GM12878 (cell line): ENCODE results near the gene PAF1. TPM values are rescaled to one million over a fixed set of nuclear protein-coding genes. Genes with fewer than 3 reads are reported as not detected.

Experiments
- ATAC-seq: fragments of 200-7000 bp; cut with Tn5 transposase; 3 replicates; pipeline ENCODE4 v1.9.1; 2020; ENCODE audit warnings: mild to moderate bottlenecking, moderate library complexity
- BruUV-seq: library from RNA; stranded (reverse); fragments of 400-500 nt; replicated peaks from 2 replicates; lab custom pipeline; 2021; lab: Mats Ljungman, UMichigan
- CTCF ChIA-PET: fragments of 300-600 bp; sonication (Branson Sonifier 250); formaldehyde crosslinking; extraction: SDS; loops from one replicate; lab custom pipeline; 2021; ENCODE audit warnings: inconsistent platforms; lab: Yijun Ruan, JAX
- POLR2A ChIA-PET: fragments of 350-600 bp; formaldehyde crosslinking; extraction: SDS; loops from one replicate; lab custom pipeline; 2021; ENCODE audit warnings: inconsistent platforms; lab: Charles Lee
- RAD21 ChIA-PET: fragments of 300-600 bp; sonication (Branson Sonifier 250); formaldehyde crosslinking; loops from one replicate; lab custom pipeline; 2023; ENCODE audit warnings: antibody characterized with exemption; ENCODE audit not compliant: unreplicated experiment; lab: Charles Lee
- SMC1A ChIA-PET: fragments of 300-600 bp; sonication (Branson Sonifier 250); formaldehyde crosslinking; loops from one replicate; lab custom pipeline; 2023; ENCODE audit not compliant: unreplicated experiment, uncharacterized antibody; lab: Charles Lee
- DNase-seq: peaks from one replicate; pipeline ENCODE4 v3.0.0-alpha.2; 2011; ENCODE audit warnings: low read depth, low spot score
- FAIRE-seq: peaks from 3 replicates; lab custom pipeline; 2011; peaks lifted over from hg19 to GRCh38; lab: Jason Lieb, UNC
- H2AFZ ChIP-seq: 2 replicates; pipeline ENCODE4 v1.6.0; 2011; ENCODE audit warnings: low read depth, low read length, control low read depth; ENCODE audit not compliant: control insufficient read depth
- H3K27ac ChIP-seq: 2 replicates; pipeline ENCODE4 v1.5.1; 2011; ENCODE audit warnings: control low read depth; ENCODE audit not compliant: control insufficient read depth, insufficient read depth
- H3K27me3 ChIP-seq, 2 experiments: replicated peaks in 1 of 2; 2 replicates each; pipeline versions ENCODE4 v1.6.0 to v1.6.1; 2011; ENCODE audit warnings: low read length in 1 of 2; ENCODE audit not compliant: control insufficient read depth in 2 of 2, insufficient read depth in 2 of 2
- H3K36me3 ChIP-seq, 2 experiments: 2 replicates each; pipeline ENCODE4 v1.5.1; 2011; ENCODE audit warnings: low read length in 1 of 2; ENCODE audit not compliant: control insufficient read depth in 2 of 2, insufficient read depth in 2 of 2
- H3K4me1 ChIP-seq: 2 replicates; pipeline ENCODE4 v1.6.1; 2011; ENCODE audit warnings: mild to moderate bottlenecking, low read length, moderate library complexity, mixed read lengths; ENCODE audit not compliant: control insufficient read depth, insufficient read depth
- H3K4me2 ChIP-seq: 2 replicates; pipeline ENCODE4 v1.6.0; 2011; ENCODE audit warnings: control low read depth; ENCODE audit not compliant: control insufficient read depth, insufficient read depth
- H3K4me3 ChIP-seq: fragments of 200-600 bp; sonication (generic); 2 replicates; pipeline ENCODE4 v1.5.1; 2016
- H3K79me2 ChIP-seq: 2 replicates; pipeline ENCODE4 v1.6.0; 2011; ENCODE audit warnings: low read length; ENCODE audit not compliant: control insufficient read depth, insufficient read depth
- H3K9ac ChIP-seq: 2 replicates; pipeline ENCODE4 v1.8.0; 2011; ENCODE audit warnings: low read length, control low read depth, mixed read lengths; ENCODE audit not compliant: control insufficient read depth, insufficient read depth
- H3K9me3 ChIP-seq: replicated peaks from 3 replicates; pipeline ENCODE4 v1.5.1; 2011; ENCODE audit warnings: mild to moderate bottlenecking, low read length; ENCODE audit not compliant: control insufficient read depth, insufficient read depth
- H4K20me1 ChIP-seq: 2 replicates; pipeline ENCODE4 v1.6.0; 2011; ENCODE audit not compliant: control insufficient read depth, insufficient read depth
- EGR1 ChIP-seq, 2 experiments: IDR thresholded peaks; 1 replicate in 1 of 2; 2 replicates in 1 of 2; pipeline ENCODE4 v1.6.1; 2011 to 2012; ENCODE audit warnings: low read depth in 2 of 2, low read length in 2 of 2, borderline replicate concordance in 1 of 2, mild to moderate bottlenecking in 1 of 2, moderate library complexity in 1 of 2
- HDAC6 ChIP-seq: fragments of 200-600 bp; sonication (generic); IDR thresholded peaks from one replicate; pipeline ENCODE4 v1.8.0; 2017; ENCODE audit warnings: antibody characterized with exemption; ENCODE audit not compliant: unreplicated experiment
- PML ChIP-seq: IDR thresholded peaks from 2 replicates; pipeline ENCODE4 v1.6.1; 2012; ENCODE audit warnings: low read length, inconsistent platforms
- POLR2A ChIP-seq: IDR thresholded peaks from 2 replicates; pipeline ENCODE4 v1.6.1; 2011; ENCODE audit warnings: low read depth, mild to moderate bottlenecking, low read length
- RCOR1 ChIP-seq: conservative IDR thresholded peaks from 2 replicates; pipeline ENCODE4 v1.6.1; 2012; ENCODE audit warnings: low read depth, low read length, improper control_type of control experiment
- RELB ChIP-seq: fragments of 450-650 bp; IDR thresholded peaks from 2 replicates; pipeline ENCODE4 v1.6.1; 2017; ENCODE audit warnings: low read depth, mild to moderate bottlenecking, moderate library complexity
- REST ChIP-seq: IDR thresholded peaks from 2 replicates; pipeline ENCODE4 v1.6.1; 2012; ENCODE audit warnings: mild to moderate bottlenecking, low read depth, low read length
- SP1 ChIP-seq: IDR thresholded peaks from one replicate; pipeline ENCODE4 v1.6.1; 2011; ENCODE audit warnings: low read depth, low read length
- YBX1 ChIP-seq: fragments of 450-650 bp; IDR thresholded peaks from 2 replicates; pipeline ENCODE4 v1.6.1; 2016; ENCODE audit warnings: antibody characterized with exemption
- WGBS: methylation state at CpG from one replicate; pipeline ENCODE4 v1.1.6; 2016; ENCODE audit warnings: low lambda C conversion rate; ENCODE audit not compliant: insufficient replicate concordance, insufficient coverage; ENCODE audit errors: missing lambda C conversion rate; 5-methylcytosine and 5-hydroxymethylcytosine counted together
- in situ Hi-C: fragments of 300-500 bp; cut with MboI; formaldehyde crosslinking; loops from 9 replicates; pipeline ENCODE4 v1.14.3; 2018; ENCODE audit warnings: mixed read lengths
- intact Hi-C: fragments of 100-400 bp; cut with micrococcal nuclease; formaldehyde crosslinking; loops from one replicate; pipeline ENCODE4 v1.14.2; 2022; ENCODE audit not compliant: unreplicated experiment
- polyA plus RNA-seq, 11 experiments: library from polyadenylated mRNA; depleted of rRNA in 4 of 11; unstranded in 6 of 11; stranded (reverse) in 5 of 11; fragments of >200 nt; fragmentation: Nextera tagmentation in 4 of 11; fragmentation: Illumina TruSeq in 1 of 11; extraction: Ambion mirVana in 4 of 11; extraction: Trizol in 1 of 11; gene quantifications; 1 replicate in 1 of 11; 2 replicates in 10 of 11; pipeline versions ENCODE4 v1.2.1 to v1.2.3, GENCODE V29; 2011 to 2016; ENCODE audit warnings: inconsistent platforms in 2 of 11, missing spikeins in 2 of 11, low read depth in 1 of 11
- total RNA-seq, 4 experiments: library from RNA; depleted of rRNA in 3 of 4; stranded (reverse); fragments of >200 nt in 3 of 4; fragmentation: Illumina TruSeq in 1 of 4; extraction: Trizol in 1 of 4; gene quantifications; 2 replicates each; pipeline versions ENCODE4 v1.2.1 to v1.2.3, GENCODE V29; 2013 to 2021
- TF ChIP-seq, protein P1 (sequence below), 3 experiments: IDR thresholded peaks in 2 of 3; conservative IDR thresholded peaks in 1 of 3; 2 replicates each; pipeline ENCODE4 v1.5.1; 2011; ENCODE audit warnings: low read depth in 3 of 3, low read length in 3 of 3, mild to moderate bottlenecking in 3 of 3, control low read depth in 2 of 3, moderate library complexity in 2 of 3, inconsistent platforms in 1 of 3, mixed read lengths in 1 of 3; ENCODE audit not compliant: control insufficient read depth in 2 of 3, insufficient read depth in 1 of 3; ENCODE audit errors: extremely low read depth in 1 of 3

Gene PAF1
- total and polyA plus RNA-seq, 10 of the 15 experiments (the other 5 are each of a cell fraction or from before 2014, with no cell fraction given): 1.7 to 45.8 (median 39.6) TPM

DNA sequence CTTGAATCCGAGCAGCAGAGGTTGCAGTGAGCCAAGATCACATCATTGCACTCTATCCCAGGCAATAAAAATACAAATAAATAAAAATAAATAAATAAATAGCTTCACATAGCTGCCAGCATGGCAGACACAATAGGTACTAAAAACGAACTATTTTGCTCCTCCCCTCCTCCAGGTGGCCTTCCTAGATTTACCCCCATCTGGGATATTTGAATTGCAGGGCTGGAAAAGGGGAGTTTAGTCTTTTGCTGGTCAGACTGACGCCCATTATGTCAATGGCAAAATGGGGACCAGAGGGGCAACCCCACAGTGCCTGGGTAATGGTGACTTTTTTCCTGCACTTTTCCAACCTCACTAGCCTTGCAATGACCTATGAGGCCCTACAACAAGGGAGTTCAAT, 54.4 kb downstream of the PAF1 start:
- in situ Hi-C loops: no loop called here
- Histone ChIP-seq H3K4me1 (peaks cover 9% of the 10 kb centered on the region), H3K9me3 (no peaks in the 10 kb centered on the region), H3K4me3 (no peak overlapping the region), H3K36me3 (no peaks in the 10 kb centered on the region), H4K20me1 (no peaks in the 10 kb centered on the region), H2AFZ (no peak overlapping the region), H3K79me2 (peaks cover 18% of the 10 kb centered on the region), H3K4me2 (no peak overlapping the region), H3K27me3 (no peaks in the 10 kb centered on the region), H3K27ac (peak overlapping the region; percentile 97), H3K9ac (no peak overlapping the region)
- ChIA-PET CTCF (interaction anchor here (0.9 to 2.6 kb wide), 4 partner anchors 9 to 214 kb away, joined by 3 to 14 read pairs (median 4); partner anchors contain the start of gene PLEKHG2), RAD21 (interaction anchor here (1.3 to 1.7 kb wide), 3 partner anchors 54 to 78 kb away, joined by 4 to 6 read pairs (median 5); partner anchors contain the start of genes MED29, PAF1 and PLEKHG2), POLR2A (interaction anchor here (0.6 to 2.8 kb wide), 3 partner anchors 9 to 1093 kb away, joined by 3 to 9 read pairs (median 4); no protein-coding TSS in a partner anchor), SMC1A (interaction anchor here (0.7 to 1.1 kb wide), 4 partner anchors 12 to 215 kb away, joined by 3 read pairs; partner anchors contain the start of gene EID2B)
- ATAC-seq: no peak
- no peak for FAIRE-seq
- no peak for DNase-seq
- BruUV-seq: no TSS peak
- 48% methylated on average over 3 of the region's 3 CpGs for WGBS
- TF ChIP-seq SP1 (no peak), HDAC6 (no peak), REST (no peak), RELB (no peak), POLR2A (no peak), PML (no peak), YBX1 (no peak), EGR1 (IDR thresholded peaks at IDR 0.05; ENCODE audit: borderline replicate concordance in 1 of 2, low read depth in 2 of 2, low read length in 2 of 2) (no peak), RCOR1 (no peak)
- TF ChIP-seq, protein P1, sequence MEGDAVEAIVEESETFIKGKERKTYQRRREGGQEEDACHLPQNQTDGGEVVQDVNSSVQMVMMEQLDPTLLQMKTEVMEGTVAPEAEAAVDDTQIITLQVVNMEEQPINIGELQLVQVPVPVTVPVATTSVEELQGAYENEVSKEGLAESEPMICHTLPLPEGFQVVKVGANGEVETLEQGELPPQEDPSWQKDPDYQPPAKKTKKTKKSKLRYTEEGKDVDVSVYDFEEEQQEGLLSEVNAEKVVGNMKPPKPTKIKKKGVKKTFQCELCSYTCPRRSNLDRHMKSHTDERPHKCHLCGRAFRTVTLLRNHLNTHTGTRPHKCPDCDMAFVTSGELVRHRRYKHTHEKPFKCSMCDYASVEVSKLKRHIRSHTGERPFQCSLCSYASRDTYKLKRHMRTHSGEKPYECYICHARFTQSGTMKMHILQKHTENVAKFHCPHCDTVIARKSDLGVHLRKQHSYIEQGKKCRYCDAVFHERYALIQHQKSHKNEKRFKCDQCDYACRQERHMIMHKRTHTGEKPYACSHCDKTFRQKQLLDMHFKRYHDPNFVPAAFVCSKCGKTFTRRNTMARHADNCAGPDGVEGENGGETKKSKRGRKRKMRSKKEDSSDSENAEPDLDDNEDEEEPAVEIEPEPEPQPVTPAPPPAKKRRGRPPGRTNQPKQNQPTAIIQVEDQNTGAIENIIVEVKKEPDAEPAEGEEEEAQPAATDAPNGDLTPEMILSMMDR (IDR thresholded peaks at IDR 0.05 in 2 of 3, conservative IDR thresholded peaks at IDR 0.05 in 1 of 3; ENCODE audit: control insufficient read depth in 2 of 3, extremely low read depth in 1 of 3, insufficient read depth in 1 of 3, low read depth in 3 of 3, low read length in 3 of 3): no peak
- TF ChIP-seq, all 136 proteins: peak for 0
- intact Hi-C loops: no loop called here
